Lower leg skin (tissue), 3 donors: ENCODE results near the gene ARHGEF6.

ENCODE experiments used
- POLR2A ChIP-seq, 2 donors: fragments of 450-650 bp; IDR thresholded peaks; one replicate each; pipeline ENCODE4 v1.6.1; 2016 to 2017; ENCODE audit warnings: antibody characterized with exemption in 2 of 2, mild to moderate bottlenecking in 1 of 2, moderate library complexity in 1 of 2
- TF ChIP-seq, protein P1 (sequence below), 3 donors: fragments of 450-650 bp; IDR thresholded peaks; one replicate each; pipeline ENCODE4 v1.5.1; 2016; ENCODE audit warnings: antibody characterized with exemption in 3 of 3, mild to moderate bottlenecking in 3 of 3, moderate library complexity in 2 of 3

DNA sequence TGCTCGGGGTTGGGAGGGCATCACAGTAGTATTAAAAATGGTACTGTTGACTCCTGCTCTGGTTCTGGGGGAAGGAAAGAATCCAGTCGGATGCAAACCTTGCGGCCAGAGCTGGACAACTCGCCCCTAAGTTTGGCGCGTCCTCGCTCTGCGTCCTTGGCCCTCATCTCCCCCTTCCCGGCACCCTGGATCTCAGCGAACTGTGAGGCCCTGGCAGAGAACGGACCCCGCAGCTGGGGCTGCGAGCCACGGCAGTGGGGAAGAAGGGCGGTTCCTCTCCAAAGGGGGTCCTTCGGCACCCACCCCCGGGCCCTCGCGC lies 14.0 kb downstream of the ARHGEF6 start:
- TF ChIP-seq, protein P1, sequence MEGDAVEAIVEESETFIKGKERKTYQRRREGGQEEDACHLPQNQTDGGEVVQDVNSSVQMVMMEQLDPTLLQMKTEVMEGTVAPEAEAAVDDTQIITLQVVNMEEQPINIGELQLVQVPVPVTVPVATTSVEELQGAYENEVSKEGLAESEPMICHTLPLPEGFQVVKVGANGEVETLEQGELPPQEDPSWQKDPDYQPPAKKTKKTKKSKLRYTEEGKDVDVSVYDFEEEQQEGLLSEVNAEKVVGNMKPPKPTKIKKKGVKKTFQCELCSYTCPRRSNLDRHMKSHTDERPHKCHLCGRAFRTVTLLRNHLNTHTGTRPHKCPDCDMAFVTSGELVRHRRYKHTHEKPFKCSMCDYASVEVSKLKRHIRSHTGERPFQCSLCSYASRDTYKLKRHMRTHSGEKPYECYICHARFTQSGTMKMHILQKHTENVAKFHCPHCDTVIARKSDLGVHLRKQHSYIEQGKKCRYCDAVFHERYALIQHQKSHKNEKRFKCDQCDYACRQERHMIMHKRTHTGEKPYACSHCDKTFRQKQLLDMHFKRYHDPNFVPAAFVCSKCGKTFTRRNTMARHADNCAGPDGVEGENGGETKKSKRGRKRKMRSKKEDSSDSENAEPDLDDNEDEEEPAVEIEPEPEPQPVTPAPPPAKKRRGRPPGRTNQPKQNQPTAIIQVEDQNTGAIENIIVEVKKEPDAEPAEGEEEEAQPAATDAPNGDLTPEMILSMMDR (IDR thresholded peaks at IDR 0.05), result no peak
- no peak for TF ChIP-seq POLR2A (IDR thresholded peaks at IDR 0.05)
